GM03348 (cell line): ENCODE measurements around the gene DCDC2B.
"Not testable (repeated sequence)": the region's sequence is repeated elsewhere in the genome, so short reads cannot be mapped to it uniquely, and the experiment has no call there.

Experiments
- DNase-seq: peaks from one replicate; pipeline ENCODE4 v3.0.0; 2012; ENCODE audit warnings: low spot score

Gene DCDC2B

GRCh38 chr1:32256473-32257226 lies 47.8 kb downstream of the DCDC2B start:
- no peak for DNase-seq

GRCh38 chr1:32257227-32257508 lies 48.3 kb downstream of the DCDC2B start:
- DNase-seq, result no peak

- not testable (repeated sequence) for DNase-seq
Measured at GRCh38 chr1:32263236-32263593, 54.3 kb downstream of the DCDC2B start.

- no peak for DNase-seq
Measured at GRCh38 chr1:32263744-32264143, 54.9 kb downstream of the DCDC2B start.
